CD14-positive monocyte (primary cell): ENCODE data around the gene ZIC5. TPM values are rescaled to one million over a fixed set of nuclear protein-coding genes. Genes with fewer than 3 reads are reported as not detected.
A peak's percentile ranks its signal among the peaks of the same experiment; 100 is the strongest.

Experiments used
- DNase-seq, 3 donors: peaks; one replicate each; pipeline ENCODE4 v3.0.0-alpha.2; 2011 to 2022
- H2AFZ ChIP-seq: 2 replicates; pipeline ENCODE4 v1.6.0; 2012; ENCODE audit warnings: mild to moderate bottlenecking, low read depth, low read length, inconsistent platforms; ENCODE audit not compliant: insufficient read depth, poor library complexity, severe bottlenecking
- H3K27ac ChIP-seq, 2 donors: 1 replicate in 1 of 2; 2 replicates in 1 of 2; pipeline ENCODE4 v1.5.1; 2012 to 2013; ENCODE audit warnings: low read length in 2 of 2, control low read depth in 1 of 2, inconsistent platforms in 1 of 2, low read depth in 1 of 2, mild to moderate bottlenecking in 1 of 2
- H3K27me3 ChIP-seq, 2 donors: one replicate each; pipeline versions ENCODE4 v1.6.0 to v1.6.1; 2011 to 2013; ENCODE audit warnings: low read length in 2 of 2; ENCODE audit not compliant: control insufficient read depth in 2 of 2, insufficient read depth in 2 of 2
- H3K36me3 ChIP-seq, 2 donors: replicated peaks in 1 of 2; 1 replicate in 1 of 2; 2 replicates in 1 of 2; pipeline versions ENCODE4 v1.5.1 to v1.6.1; 2012 to 2013; ENCODE audit warnings: low read length in 2 of 2, control low read depth in 1 of 2, inconsistent platforms in 1 of 2, mild to moderate bottlenecking in 1 of 2; ENCODE audit not compliant: insufficient read depth in 2 of 2, control insufficient read depth in 1 of 2
- H3K4me1 ChIP-seq, 2 donors: 1 replicate in 1 of 2; 2 replicates in 1 of 2; pipeline versions ENCODE4 v1.5.1 to v1.6.1; 2012 to 2013; ENCODE audit warnings: low read length in 2 of 2, control low read depth in 1 of 2, inconsistent platforms in 1 of 2, mild to moderate bottlenecking in 1 of 2, moderate library complexity in 1 of 2; ENCODE audit not compliant: insufficient read depth in 2 of 2, control insufficient read depth in 1 of 2
- H3K4me2 ChIP-seq: replicated peaks from 2 replicates; pipeline ENCODE3; 2012; ENCODE audit warnings: low read length, moderate library complexity, mild to moderate bottlenecking; ENCODE audit not compliant: poor library complexity, severe bottlenecking; ENCODE audit errors: extremely low read depth
- H3K4me3 ChIP-seq, 3 experiments: fragments of 200-600 bp in 1 of 3; sonication (generic) in 1 of 3; replicated peaks in 1 of 3; 1 replicate in 2 of 3; 2 replicates in 1 of 3; pipeline ENCODE4 v1.5.1; 2011 to 2013; ENCODE audit warnings: low read length in 3 of 3, mild to moderate bottlenecking in 3 of 3, control low read depth in 2 of 3, low read depth in 2 of 3, inconsistent platforms in 1 of 3, moderate library complexity in 1 of 3
- H3K79me2 ChIP-seq: 2 replicates; pipeline ENCODE4 v1.6.0; 2012; ENCODE audit warnings: mild to moderate bottlenecking, control low read depth, inconsistent platforms, low read length, moderate library complexity; ENCODE audit not compliant: insufficient read depth
- H3K9ac ChIP-seq: 2 replicates; pipeline ENCODE4 v1.6.0; 2017; ENCODE audit warnings: low read length, mild to moderate bottlenecking; ENCODE audit not compliant: insufficient read depth, poor library complexity, severe bottlenecking
- H3K9me3 ChIP-seq, 2 donors: replicated peaks in 1 of 2; 1 replicate in 1 of 2; 2 replicates in 1 of 2; pipeline versions ENCODE4 v1.5.1 to v1.6.1; 2012 to 2013; ENCODE audit warnings: low read length in 2 of 2, control low read depth in 1 of 2; ENCODE audit not compliant: control insufficient read depth in 1 of 2, insufficient read depth in 1 of 2
- H4K20me1 ChIP-seq: 2 replicates; pipeline ENCODE4 v1.6.0; 2012; ENCODE audit warnings: mild to moderate bottlenecking, low read length, control low read depth, moderate library complexity; ENCODE audit not compliant: insufficient read depth
- H3K27ac Mint-ChIP-seq, 7 donors: one replicate each; pipeline ENCODE4 v1.8.0; 2020; ENCODE audit warnings: mild to moderate bottlenecking in 7 of 7, mixed read lengths in 7 of 7, moderate library complexity in 6 of 7, inconsistent platforms in 2 of 7
- H3K27me3 Mint-ChIP-seq, 3 donors: one replicate each; pipeline ENCODE4 v1.8.0; 2021 to 2022; ENCODE audit warnings: low read depth in 3 of 3, mild to moderate bottlenecking in 3 of 3, mixed read lengths in 3 of 3, moderate library complexity in 3 of 3, inconsistent platforms in 1 of 3
- H3K36me3 Mint-ChIP-seq, 2 donors: one replicate each; pipeline ENCODE4 v1.8.0; 2020; ENCODE audit warnings: mixed read lengths in 2 of 2, inconsistent platforms in 1 of 2, mild to moderate bottlenecking in 1 of 2
- H3K4me1 Mint-ChIP-seq: one replicate; pipeline ENCODE4 v1.8.0; 2020; ENCODE audit warnings: mild to moderate bottlenecking, mixed read lengths
- H3K4me3 Mint-ChIP-seq, 2 donors: one replicate each; pipeline ENCODE4 v1.8.0; 2020; ENCODE audit warnings: mild to moderate bottlenecking in 2 of 2, mixed read lengths in 2 of 2, moderate library complexity in 1 of 2
- H3K9me3 Mint-ChIP-seq, 7 donors: one replicate each; pipeline ENCODE4 v1.8.0; 2020 to 2022; ENCODE audit warnings: mixed read lengths in 7 of 7, mild to moderate bottlenecking in 6 of 7, moderate library complexity in 6 of 7, inconsistent platforms in 2 of 7
- CTCF ChIP-seq: fragments of 200-600 bp; IDR thresholded peaks from one replicate; pipeline ENCODE4 v1.8.0; 2022; ENCODE audit warnings: antibody characterized with exemption, mild to moderate bottlenecking
- whole genome bisulfite sequencing: methylation state at CpG from one replicate; pipeline ENCODE4 v1.1.5; 2013; ENCODE audit warnings: missing lambda C conversion rate; ENCODE audit not compliant: insufficient coverage; 5-methylcytosine and 5-hydroxymethylcytosine counted together
- intact Hi-C, 2 donors: fragments of 100-400 bp; cut with micrococcal nuclease; formaldehyde crosslinking; loops; one replicate each; pipeline versions ENCODE4 v1.15.0 to v1.15.1; 2023
- polyA plus RNA-seq, 3 donors: library from polyadenylated mRNA; depleted of rRNA in 1 of 3; unstranded in 2 of 3; stranded (reverse) in 1 of 3; fragments of 300-500 nt in 2 of 3; fragments of >200 nt in 1 of 3; fragmentation: Illumina TruSeq in 2 of 3; gene quantifications; 1 replicate in 2 of 3; 2 replicates in 1 of 3; pipeline ENCODE4 v1.2.3, GENCODE V29; 2012 to 2021

ZIC5 gene
- polyA plus RNA-seq, 3 donors = not detected

DNA sequence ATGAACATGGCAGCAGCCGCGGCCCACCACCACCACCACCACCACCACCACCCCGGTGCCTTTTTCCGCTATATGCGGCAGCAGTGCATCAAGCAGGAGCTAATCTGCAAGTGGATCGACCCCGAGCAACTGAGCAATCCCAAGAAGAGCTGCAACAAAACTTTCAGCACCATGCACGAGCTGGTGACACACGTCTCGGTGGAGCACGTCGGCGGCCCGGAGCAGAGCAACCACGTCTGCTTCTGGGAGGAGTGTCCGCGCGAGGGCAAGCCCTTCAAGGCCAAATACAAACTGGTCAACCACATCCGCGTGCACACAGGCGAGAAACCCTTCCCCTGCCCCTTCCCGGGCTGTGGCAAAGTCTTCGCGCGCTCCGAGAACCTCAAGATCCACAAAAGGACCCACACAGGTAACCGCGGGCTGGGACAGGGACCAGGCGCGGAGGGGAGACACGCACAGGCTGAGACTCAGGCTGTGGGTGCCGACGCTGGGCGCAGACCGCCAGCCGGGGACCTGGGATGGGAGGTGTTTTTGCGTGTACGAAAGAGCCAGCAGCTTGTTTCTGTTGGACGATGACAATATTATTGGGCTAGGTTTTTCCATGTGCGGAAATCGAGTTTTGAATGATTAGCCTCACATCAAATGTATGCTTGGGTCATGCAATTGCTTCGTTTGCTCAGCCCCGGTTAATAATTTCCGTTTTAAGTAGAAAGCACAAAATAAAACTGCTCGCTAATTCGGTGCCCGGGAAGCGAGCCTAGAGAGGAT is 11.3 kb upstream of the ZIC5 start:
- Histone ChIP-seq H3K36me3 (no peaks in the 10 kb centered on the region), H3K27me3 (peaks cover 74 to 83% of the 10 kb centered on the region in 2 donors), H3K4me3 (peak overlapping the region in 1 of 3 experiments; percentile 61), H3K27ac (no peak overlapping the region), H3K4me2 (peak overlapping the region; percentile 75), H4K20me1 (no peaks in the 10 kb centered on the region), H3K79me2 (no peaks in the 10 kb centered on the region), H3K9me3 (peaks cover 16 to 67% of the 10 kb centered on the region in 2 donors), H2AFZ (no peak overlapping the region), H3K4me1 (peaks cover 19 to 46% of the 10 kb centered on the region in 2 donors), H3K9ac (no peak overlapping the region)
- H3K27ac Mint-ChIP-seq = peak overlapping the region in 1 of 7 donors; percentile 57
- WGBS = 8% methylated on average over 45 of the region's 48 CpGs
- DNase-seq = no peak
- H3K27me3 Mint-ChIP-seq = peaks cover 73 to 94% (median 80%) of the 10 kb centered on the region in 3 donors
- TF ChIP-seq CTCF = no peak
- intact Hi-C loops = no loop called here
- peak overlapping the region in 1 of 2 donors; percentile 74 for H3K4me3 Mint-ChIP-seq
- peaks cover 34% of the 10 kb centered on the region for H3K4me1 Mint-ChIP-seq
- H3K36me3 Mint-ChIP-seq = peaks cover 9 to 11% of the 10 kb centered on the region in 2 donors
- peaks cover 0 to 50% (median 21%) of the 10 kb centered on the region in 7 donors for H3K9me3 Mint-ChIP-seq

DNA sequence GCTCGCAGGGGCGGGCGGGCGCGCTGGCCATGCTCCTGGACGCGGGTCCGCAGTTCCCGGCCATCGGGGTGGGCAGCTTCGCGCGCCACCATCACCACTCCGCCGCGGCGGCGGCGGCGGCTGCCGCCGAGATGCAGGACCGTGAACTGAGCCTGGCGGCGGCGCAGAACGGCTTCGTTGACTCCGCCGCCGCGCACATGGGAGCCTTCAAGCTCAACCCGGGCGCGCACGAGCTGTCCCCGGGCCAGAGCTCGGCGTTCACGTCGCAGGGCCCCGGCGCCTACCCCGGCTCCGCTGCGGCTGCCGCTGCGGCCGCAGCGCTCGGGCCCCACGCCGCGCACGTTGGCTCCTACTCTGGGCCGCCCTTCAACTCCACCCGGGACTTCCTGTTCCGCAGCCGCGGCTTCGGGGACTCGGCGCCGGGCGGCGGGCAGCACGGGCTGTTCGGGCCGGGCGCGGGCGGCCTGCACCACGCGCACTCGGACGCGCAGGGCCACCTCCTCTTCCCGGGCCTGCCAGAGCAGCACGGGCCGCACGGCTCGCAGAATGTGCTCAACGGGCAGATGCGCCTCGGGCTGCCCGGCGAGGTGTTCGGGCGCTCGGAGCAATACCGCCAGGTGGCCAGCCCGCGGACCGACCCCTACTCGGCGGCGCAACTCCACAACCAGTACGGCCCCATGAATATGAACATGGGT is 10.6 kb upstream of the ZIC5 start:
- 2% methylated on average over 98 of the region's 98 CpGs for WGBS
- peak overlapping the region; percentile 46 for H2AFZ ChIP-seq
- no peak overlapping the region for H3K27ac ChIP-seq
- H3K79me2 ChIP-seq = no peaks in the 10 kb centered on the region
- H3K4me2 ChIP-seq = peak overlapping the region; percentile 75
- H4K20me1 ChIP-seq = no peaks in the 10 kb centered on the region
- Mint-ChIP-seq H3K4me1 (peaks cover 36% of the 10 kb centered on the region), H3K27ac (no peak overlapping the region), H3K9me3 (peaks cover 0 to 51% (median 23%) of the 10 kb centered on the region in 7 donors), H3K36me3 (peaks cover 9% of the 10 kb centered on the region in 2 donors), H3K4me3 (peak overlapping the region; percentile 34 to 74), H3K27me3 (peaks cover 73 to 94% (median 80%) of the 10 kb centered on the region in 3 donors)
- H3K36me3 ChIP-seq = no peaks in the 10 kb centered on the region
- H3K27me3 ChIP-seq = peaks cover 74 to 83% of the 10 kb centered on the region in 2 donors
- TF ChIP-seq CTCF = no peak
- intact Hi-C loops = no loop called here
- peaks cover 16 to 67% of the 10 kb centered on the region in 2 donors for H3K9me3 ChIP-seq
- peak in 2 of 3 donors; percentile 14 to 54 for DNase-seq
- peak overlapping the region in 1 of 3 experiments; percentile 61 for H3K4me3 ChIP-seq
- H3K4me1 ChIP-seq = peaks cover 26 to 53% of the 10 kb centered on the region in 2 donors
- no peak overlapping the region for H3K9ac ChIP-seq
